ENCODE measurements around the gene ADH1A.
"Not testable (repeated sequence)": the region's sequence is repeated elsewhere in the genome, so short reads cannot be mapped to it uniquely, and the experiment has no call there.

ADH1A gene

GRCh38 chr4:99282731-99283130, 8.1 kb downstream of the ADH1A start:
- DNase-seq: no peak

GRCh38 chr4:99281261-99281660, 9.5 kb downstream of the ADH1A start:
- DNase-seq: no peak

GRCh38 chr4:99276417-99276816, 14.4 kb downstream of the ADH1A start:
- DNase-seq: no peak

DNA sequence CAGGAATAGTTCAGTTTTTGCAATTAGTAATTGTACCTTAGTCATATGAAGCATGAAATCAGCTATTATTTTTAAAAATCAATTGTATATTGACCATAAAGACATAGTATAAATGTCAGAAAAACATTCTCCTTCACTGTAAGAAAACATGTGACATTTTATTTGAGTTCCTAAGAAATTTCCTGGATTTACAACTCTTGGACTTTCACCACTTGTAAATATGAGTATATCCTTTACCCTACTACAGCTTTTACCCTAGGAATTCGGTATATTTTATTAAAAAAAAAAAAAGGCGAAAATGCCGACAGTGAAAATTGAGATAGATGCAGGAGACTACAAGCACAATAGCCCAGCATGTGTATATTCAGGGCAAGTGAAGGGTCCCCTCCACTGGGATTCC, 14.9 kb downstream of the ADH1A start:
- no peak for DNase-seq

- DNase-seq: no peak
Observed at GRCh38 chr4:99275050-99275449, 15.7 kb downstream of the ADH1A start.

- no peak for DNase-seq
Observed at GRCh38 chr4:99273704-99274103, 17.1 kb downstream of the ADH1A start.

- no peak for DNase-seq
Observed at GRCh38 chr4:99264927-99265326, 25.9 kb downstream of the ADH1A start.

GRCh38 chr4:99252746-99253145, 38.0 kb downstream of the ADH1A start:
- DNase-seq: no peak

GRCh38 chr4:99248714-99249113, 42.1 kb downstream of the ADH1A start:
- no peak for DNase-seq

GRCh38 chr4:99235955-99236354, 54.8 kb downstream of the ADH1A start:
- DNase-seq: no peak

- DNase-seq: no peak
Observed at GRCh38 chr4:99234331-99235010, 56.3 kb downstream of the ADH1A start.

DNA sequence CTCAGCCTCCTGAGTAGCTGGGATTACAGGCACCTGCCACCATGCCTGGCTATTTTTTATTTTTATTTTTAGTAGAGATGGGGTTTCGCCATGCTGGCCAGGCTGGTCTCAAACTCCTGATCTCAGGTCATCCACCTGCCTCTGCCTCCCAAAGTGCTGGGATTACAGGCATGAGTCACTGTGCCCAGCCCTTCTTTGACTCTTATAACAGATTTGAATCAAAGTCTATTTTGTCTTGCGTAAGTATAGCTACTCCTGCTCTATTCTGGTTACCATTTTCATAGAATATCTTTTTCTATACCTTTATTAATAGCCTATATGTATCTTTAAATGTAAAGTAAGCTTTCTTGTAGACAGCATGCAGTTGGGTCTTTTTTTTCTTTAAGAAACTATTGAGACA, 57.4 kb downstream of the ADH1A start:
- not testable (repeated sequence) for DNase-seq

- DNase-seq: not testable (repeated sequence)
Observed at GRCh38 chr4:99228706-99229105, 62.1 kb downstream of the ADH1A start.

GRCh38 chr4:99227646-99228045, 63.1 kb downstream of the ADH1A start:
- not testable (repeated sequence) for DNase-seq
